Hepatocyte (in vitro differentiated cells): ENCODE results near the gene VPS13D. TPM values are rescaled to one million over a fixed set of nuclear protein-coding genes. Genes with fewer than 3 reads are reported as not detected.
A peak's percentile ranks its signal among the peaks of the same experiment; 100 is the strongest.

ENCODE experiments used
- DNase-seq: peaks from one replicate; pipeline ENCODE4 v3.0.0-alpha.2; 2016; ENCODE audit warnings: low spot score
- H2AFZ ChIP-seq: fragments of 200-600 bp; sonication (generic); 2 replicates; pipeline ENCODE4 v1.6.0; 2016; ENCODE audit warnings: antibody characterized with exemption, mild to moderate bottlenecking
- H3K27ac ChIP-seq: fragments of 200-600 bp; sonication (generic); 2 replicates; pipeline ENCODE4 v1.5.1; 2016; ENCODE audit warnings: mild to moderate bottlenecking
- H3K27me3 ChIP-seq: fragments of 200-600 bp; sonication (generic); 2 replicates; pipeline ENCODE4 v1.6.1; 2016
- H3K36me3 ChIP-seq: fragments of 200-600 bp; sonication (generic); replicated peaks from 2 replicates; pipeline ENCODE4 v1.5.1; 2016; ENCODE audit warnings: low read depth; ENCODE audit not compliant: insufficient read depth
- H3K4me1 ChIP-seq: fragments of 200-600 bp; sonication (generic); 2 replicates; pipeline ENCODE4 v1.5.1; 2016; ENCODE audit warnings: mild to moderate bottlenecking, moderate library complexity; ENCODE audit not compliant: insufficient read depth
- H3K4me2 ChIP-seq: fragments of 200-600 bp; sonication (generic); 2 replicates; pipeline ENCODE4 v1.6.0; 2016
- H3K4me3 ChIP-seq: fragments of 200-600 bp; sonication (generic); 2 replicates; pipeline ENCODE4 v1.5.1; 2016; ENCODE audit warnings: mild to moderate bottlenecking
- H3K79me2 ChIP-seq: fragments of 200-600 bp; sonication (generic); 2 replicates; pipeline ENCODE4 v1.6.0; 2017; ENCODE audit warnings: mild to moderate bottlenecking
- H3K9me2 ChIP-seq: fragments of 200-600 bp; sonication (generic); replicated peaks from 2 replicates; pipeline ENCODE4 v1.6.0; 2017; ENCODE audit warnings: mild to moderate bottlenecking; ENCODE audit not compliant: insufficient read depth
- H3K9me3 ChIP-seq: fragments of 200-600 bp; sonication (generic); 2 replicates; pipeline ENCODE4 v1.5.1; 2016; ENCODE audit warnings: low read depth, mild to moderate bottlenecking
- H4K20me1 ChIP-seq: fragments of 200-600 bp; sonication (generic); 2 replicates; pipeline ENCODE4 v1.6.0; 2016; ENCODE audit warnings: mild to moderate bottlenecking; ENCODE audit not compliant: insufficient read depth, poor library complexity, severe bottlenecking
- CTCF ChIP-seq: fragments of 200-600 bp; sonication (generic); IDR thresholded peaks from 2 replicates; pipeline ENCODE4 v1.5.1; 2016; ENCODE audit warnings: antibody characterized with exemption, mild to moderate bottlenecking; ENCODE audit not compliant: poor library complexity
- EZH2 ChIP-seq: fragments of 200-600 bp; sonication (generic); IDR thresholded peaks from 2 replicates; pipeline ENCODE4 v1.6.1; 2016; ENCODE audit warnings: antibody characterized with exemption, mild to moderate bottlenecking, borderline replicate concordance
- EZH2phosphoT487 ChIP-seq: fragments of 200-600 bp; sonication (generic); IDR thresholded peaks from one replicate; pipeline ENCODE4 v1.6.1; 2018; ENCODE audit warnings: antibody characterized with exemption, mild to moderate bottlenecking, low read depth, moderate library complexity; ENCODE audit not compliant: unreplicated experiment, severe bottlenecking
- WGBS: methylation state at CpG from one replicate; pipeline ENCODE4 v1.1.6; 2016; ENCODE audit warnings: low lambda C conversion rate; ENCODE audit errors: missing lambda C conversion rate; 5-methylcytosine and 5-hydroxymethylcytosine counted together
- polyA plus RNA-seq: library from polyadenylated mRNA; unstranded; fragments of >200 nt; fragmentation: Nextera tagmentation; extraction: Ambion mirVana; gene quantifications from 2 replicates; pipeline ENCODE4 v1.2.1, GENCODE V29; 2016
- total RNA-seq: library from RNA; depleted of rRNA; stranded (reverse); fragments of >200 nt; gene quantifications from 2 replicates; pipeline ENCODE4 v1.2.3, GENCODE V29; 2014

VPS13D gene
- total and polyA plus RNA-seq, 2 experiments from 2014 or later, result 7.3 to 32.2 TPM

GRCh38 chr1:12464045-12464461, 234.2 kb downstream of the VPS13D start:
- no peak overlapping the region for H3K4me2 ChIP-seq
- no peak for TF ChIP-seq CTCF
- no peak for TF ChIP-seq EZH2
- no peak for TF ChIP-seq EZH2phosphoT487
- no peaks in the 10 kb centered on the region for H3K36me3 ChIP-seq
- DNase-seq, result no peak
- peak overlapping the region; percentile 69 for H3K27ac ChIP-seq
- no peaks in the 10 kb centered on the region for H3K9me2 ChIP-seq
- peaks cover 49% of the 10 kb centered on the region for H3K4me1 ChIP-seq
- H3K79me2 ChIP-seq, result no peaks in the 10 kb centered on the region
- 41% methylated on average over 3 of the region's 3 CpGs for WGBS
- H3K9me3 ChIP-seq, result no peaks in the 10 kb centered on the region
- no peaks in the 10 kb centered on the region for H4K20me1 ChIP-seq
- no peaks in the 10 kb centered on the region for H3K27me3 ChIP-seq
- H3K4me3 ChIP-seq, result no peak overlapping the region
- no peak overlapping the region for H2AFZ ChIP-seq

GRCh38 chr1:12464598-12465056, 234.8 kb downstream of the VPS13D start:
- TF ChIP-seq EZH2, result no peak
- TF ChIP-seq EZH2phosphoT487, result no peak
- no peak for TF ChIP-seq CTCF
- Histone ChIP-seq H3K27ac (peak overlapping the region; percentile 69), H3K4me1 (peaks cover 55% of the 10 kb centered on the region), H3K4me2 (no peak overlapping the region), H4K20me1 (no peaks in the 10 kb centered on the region), H3K9me2 (no peaks in the 10 kb centered on the region), H2AFZ (no peak overlapping the region), H3K36me3 (no peaks in the 10 kb centered on the region), H3K79me2 (no peaks in the 10 kb centered on the region), H3K9me3 (no peaks in the 10 kb centered on the region), H3K4me3 (no peak overlapping the region), H3K27me3 (no peaks in the 10 kb centered on the region)
- 50% methylated on average over 5 of the region's 5 CpGs for WGBS
- peak; percentile 60 for DNase-seq

GRCh38 chr1:12465126-12465525, 235.3 kb downstream of the VPS13D start:
- WGBS, result 35% methylated on average over 3 of the region's 3 CpGs
- no peak for DNase-seq
- Histone ChIP-seq H3K9me3 (no peaks in the 10 kb centered on the region), H3K36me3 (no peaks in the 10 kb centered on the region), H2AFZ (no peak overlapping the region), H3K4me1 (peaks cover 60% of the 10 kb centered on the region), H3K79me2 (no peaks in the 10 kb centered on the region), H4K20me1 (no peaks in the 10 kb centered on the region), H3K9me2 (no peaks in the 10 kb centered on the region), H3K4me2 (no peak overlapping the region), H3K4me3 (no peak overlapping the region), H3K27ac (peak overlapping the region; percentile 69), H3K27me3 (no peaks in the 10 kb centered on the region)
- TF ChIP-seq EZH2phosphoT487, result no peak
- no peak for TF ChIP-seq EZH2
- TF ChIP-seq CTCF, result no peak

- TF ChIP-seq EZH2phosphoT487 (no peak), CTCF (no peak), EZH2 (no peak)
- no peak for DNase-seq
- WGBS, result 98% methylated on average over 5 of the region's 5 CpGs
- H4K20me1 ChIP-seq, result no peaks in the 10 kb centered on the region
- H3K9me2 ChIP-seq, result no peaks in the 10 kb centered on the region
- no peak overlapping the region for H3K4me3 ChIP-seq
- H2AFZ ChIP-seq, result no peak overlapping the region
- no peaks in the 10 kb centered on the region for H3K27me3 ChIP-seq
- H3K4me2 ChIP-seq, result no peak overlapping the region
- peaks cover 47% of the 10 kb centered on the region for H3K4me1 ChIP-seq
- no peaks in the 10 kb centered on the region for H3K79me2 ChIP-seq
- no peak overlapping the region for H3K27ac ChIP-seq
- no peaks in the 10 kb centered on the region for H3K36me3 ChIP-seq
- H3K9me3 ChIP-seq, result no peaks in the 10 kb centered on the region
These were observed 237.0 kb downstream of the VPS13D start for GRCh38 chr1:12466816-12467215.
